Transverse colon (tissue), 4 donors: ENCODE measurements around the gene ATP5F1D.

Source experiments
- POLR2AphosphoS5 ChIP-seq, 3 donors: sonication (generic); formaldehyde crosslinking; IDR thresholded peaks; one replicate each; pipeline ENCODE4 v1.6.1; 2016; ENCODE audit warnings: antibody characterized with exemption in 3 of 3
- TF ChIP-seq, protein P1 (sequence below), 5 experiments: fragments of 200-600 bp in 3 of 5; fragments of 450-650 bp in 2 of 5; sonication (generic) in 3 of 5; IDR thresholded peaks; 1 replicate in 2 of 5; 2 replicates in 3 of 5; pipeline ENCODE4 v1.5.1; 2016 to 2017; ENCODE audit warnings: antibody characterized with exemption in 5 of 5, inconsistent platforms in 3 of 5, mild to moderate bottlenecking in 2 of 5, moderate library complexity in 1 of 5

DNA sequence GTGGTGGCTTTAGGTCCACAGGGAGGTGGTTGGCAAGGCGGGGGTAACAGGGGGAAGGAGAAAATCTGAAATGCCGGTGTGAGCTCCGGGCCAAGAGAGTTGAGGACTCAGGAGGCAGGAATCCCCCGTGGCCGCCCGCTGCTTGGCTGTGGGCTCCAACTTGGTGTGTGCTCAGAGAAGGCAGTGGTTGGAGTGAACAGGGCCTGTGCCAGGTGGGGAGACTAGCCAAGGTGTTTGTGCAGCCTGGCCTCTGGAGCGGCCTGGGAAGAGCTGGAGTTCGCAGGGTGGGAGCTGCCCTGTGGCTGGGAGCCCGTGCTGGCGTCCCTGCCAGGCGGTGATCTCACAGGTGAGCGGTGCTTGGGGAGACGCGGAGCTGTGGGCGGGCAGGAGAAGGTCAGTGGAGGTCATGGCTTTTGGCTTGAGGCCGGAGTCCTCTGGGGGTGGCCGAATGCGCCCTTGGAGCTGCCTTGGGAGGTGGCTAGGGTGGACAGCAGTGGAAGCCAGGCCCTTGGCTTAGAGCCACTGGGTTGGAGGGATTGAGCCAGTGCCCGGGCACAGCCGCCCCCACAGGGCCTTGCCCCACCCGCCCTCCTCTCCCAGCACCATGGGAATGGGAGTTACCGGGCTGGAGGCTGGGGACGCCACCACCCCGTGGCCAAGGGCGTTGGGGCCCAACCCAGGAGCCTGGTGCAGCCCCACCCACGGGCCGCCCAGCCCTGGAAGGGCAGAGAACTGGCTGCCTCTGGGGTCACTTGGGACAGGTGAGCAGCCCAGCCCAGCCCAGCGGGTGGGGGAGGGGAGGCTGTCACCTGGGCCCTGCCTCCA is 20.5 kb downstream of the ATP5F1D start:
- TF ChIP-seq POLR2AphosphoS5 (IDR thresholded peaks at IDR 0.05): peak; percentile 10 to 81 (median 74)
- TF ChIP-seq, protein P1, sequence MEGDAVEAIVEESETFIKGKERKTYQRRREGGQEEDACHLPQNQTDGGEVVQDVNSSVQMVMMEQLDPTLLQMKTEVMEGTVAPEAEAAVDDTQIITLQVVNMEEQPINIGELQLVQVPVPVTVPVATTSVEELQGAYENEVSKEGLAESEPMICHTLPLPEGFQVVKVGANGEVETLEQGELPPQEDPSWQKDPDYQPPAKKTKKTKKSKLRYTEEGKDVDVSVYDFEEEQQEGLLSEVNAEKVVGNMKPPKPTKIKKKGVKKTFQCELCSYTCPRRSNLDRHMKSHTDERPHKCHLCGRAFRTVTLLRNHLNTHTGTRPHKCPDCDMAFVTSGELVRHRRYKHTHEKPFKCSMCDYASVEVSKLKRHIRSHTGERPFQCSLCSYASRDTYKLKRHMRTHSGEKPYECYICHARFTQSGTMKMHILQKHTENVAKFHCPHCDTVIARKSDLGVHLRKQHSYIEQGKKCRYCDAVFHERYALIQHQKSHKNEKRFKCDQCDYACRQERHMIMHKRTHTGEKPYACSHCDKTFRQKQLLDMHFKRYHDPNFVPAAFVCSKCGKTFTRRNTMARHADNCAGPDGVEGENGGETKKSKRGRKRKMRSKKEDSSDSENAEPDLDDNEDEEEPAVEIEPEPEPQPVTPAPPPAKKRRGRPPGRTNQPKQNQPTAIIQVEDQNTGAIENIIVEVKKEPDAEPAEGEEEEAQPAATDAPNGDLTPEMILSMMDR (IDR thresholded peaks at IDR 0.05): no peak
